ENCODE data around the gene MYO1H.
"Not testable (repeated sequence)": the region's sequence is repeated elsewhere in the genome, so short reads cannot be mapped to it uniquely, and the experiment has no call there.

The MYO1H gene

DNA sequence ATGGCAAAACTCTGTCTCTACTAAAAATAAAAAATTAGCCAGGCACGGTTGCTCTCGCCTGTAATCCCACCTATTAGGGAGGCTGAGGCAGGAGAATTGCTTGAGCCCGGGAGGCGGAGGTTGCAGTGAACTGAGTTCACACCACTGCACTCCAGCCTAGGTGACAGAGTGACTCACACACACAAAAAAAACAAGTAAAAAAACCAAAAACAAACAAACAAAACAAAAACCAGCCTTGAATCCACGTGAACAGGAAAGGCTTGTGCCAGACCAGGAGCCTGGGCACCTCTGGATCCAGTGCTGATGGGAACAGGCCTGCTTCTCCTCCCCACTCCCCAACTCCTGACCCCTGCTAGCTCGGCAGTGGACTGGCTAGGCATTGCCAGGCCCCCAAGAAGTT is 42.2 kb upstream of the MYO1H start:
- TF ChIP-seq, protein P1, sequence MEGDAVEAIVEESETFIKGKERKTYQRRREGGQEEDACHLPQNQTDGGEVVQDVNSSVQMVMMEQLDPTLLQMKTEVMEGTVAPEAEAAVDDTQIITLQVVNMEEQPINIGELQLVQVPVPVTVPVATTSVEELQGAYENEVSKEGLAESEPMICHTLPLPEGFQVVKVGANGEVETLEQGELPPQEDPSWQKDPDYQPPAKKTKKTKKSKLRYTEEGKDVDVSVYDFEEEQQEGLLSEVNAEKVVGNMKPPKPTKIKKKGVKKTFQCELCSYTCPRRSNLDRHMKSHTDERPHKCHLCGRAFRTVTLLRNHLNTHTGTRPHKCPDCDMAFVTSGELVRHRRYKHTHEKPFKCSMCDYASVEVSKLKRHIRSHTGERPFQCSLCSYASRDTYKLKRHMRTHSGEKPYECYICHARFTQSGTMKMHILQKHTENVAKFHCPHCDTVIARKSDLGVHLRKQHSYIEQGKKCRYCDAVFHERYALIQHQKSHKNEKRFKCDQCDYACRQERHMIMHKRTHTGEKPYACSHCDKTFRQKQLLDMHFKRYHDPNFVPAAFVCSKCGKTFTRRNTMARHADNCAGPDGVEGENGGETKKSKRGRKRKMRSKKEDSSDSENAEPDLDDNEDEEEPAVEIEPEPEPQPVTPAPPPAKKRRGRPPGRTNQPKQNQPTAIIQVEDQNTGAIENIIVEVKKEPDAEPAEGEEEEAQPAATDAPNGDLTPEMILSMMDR (IDR thresholded peaks at IDR 0.05; ENCODE audit: low read depth, low read length) = no peak
- no peak overlapping the region for H3K4me3 ChIP-seq (replicated peaks in 1 of 2; ENCODE audit: low read depth in 2 of 2, low read length in 2 of 2)
- DNase-seq (ENCODE audit: low read depth in 2 of 2) = no peak

DNA sequence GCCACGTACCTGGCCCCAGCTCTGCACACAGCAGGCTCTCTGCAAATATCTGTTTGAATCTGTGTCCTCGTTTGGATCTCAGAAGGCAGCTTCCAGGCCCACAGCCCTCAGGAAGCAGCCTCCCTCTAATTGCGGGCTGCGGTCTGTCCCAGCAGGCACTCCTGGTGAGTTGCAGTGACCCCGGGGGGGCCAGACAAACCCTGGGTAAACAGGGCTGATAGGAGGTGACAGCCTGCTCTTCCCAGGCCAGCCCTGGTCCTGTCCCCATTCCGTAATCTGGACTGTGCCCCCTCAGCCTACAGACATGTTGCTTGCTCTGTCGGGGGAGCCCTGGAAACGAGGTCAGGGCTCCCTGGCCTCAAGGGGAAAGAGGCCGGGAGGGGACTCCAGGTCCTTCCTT is 40.6 kb upstream of the MYO1H start:
- H3K4me3 ChIP-seq (replicated peaks in 1 of 2; ENCODE audit: low read depth in 2 of 2, low read length in 2 of 2) = no peak overlapping the region
- no peak for DNase-seq (ENCODE audit: low read depth in 2 of 2)
- TF ChIP-seq, protein P1 (IDR thresholded peaks at IDR 0.05; ENCODE audit: low read depth, low read length) = no peak

DNA sequence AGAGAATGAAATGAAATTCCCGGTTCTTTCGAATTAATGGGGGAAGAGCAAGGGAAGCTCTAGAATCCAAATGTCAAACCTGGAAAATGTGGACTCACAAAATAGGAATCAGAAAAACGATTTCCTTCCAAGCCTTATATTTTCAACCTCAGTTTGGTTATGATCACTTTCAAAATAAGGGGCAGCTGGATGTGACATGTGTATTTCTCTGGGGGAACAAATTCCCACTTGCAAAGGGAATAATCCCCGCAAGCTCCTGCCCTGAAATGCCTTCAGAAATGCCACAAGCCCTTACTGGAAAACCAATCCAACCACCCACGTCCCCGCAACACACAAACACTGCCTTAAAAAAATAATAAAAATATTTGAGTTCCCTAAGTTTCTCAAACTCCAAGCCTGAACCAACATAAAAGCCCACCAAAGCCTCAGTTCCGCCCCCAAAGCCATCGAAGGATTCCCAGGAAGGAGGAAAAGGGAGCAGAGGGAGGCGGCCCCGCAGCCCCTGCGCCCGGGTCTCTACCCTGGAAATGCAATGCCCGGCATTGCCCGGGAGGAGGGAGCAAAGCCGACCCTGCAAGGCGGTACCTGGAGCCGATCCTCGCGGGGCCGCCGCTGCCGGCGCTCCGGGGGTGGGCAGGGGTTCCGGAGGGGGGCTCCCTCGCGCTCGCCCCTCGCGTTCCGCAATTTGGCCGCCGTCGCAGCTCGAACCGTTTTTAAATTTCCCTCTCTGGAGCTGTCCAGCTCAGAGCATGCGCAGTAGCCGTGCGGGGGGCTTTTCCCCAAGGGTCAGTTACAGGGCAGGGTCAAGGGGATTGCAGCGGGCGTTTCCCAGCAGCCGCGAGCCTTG is 38.9 kb upstream of the MYO1H start, which contains the start of gene FOXN4:
TSS of gene FOXN4 (minus strand) at position 751 of the 847 bp plus-strand sequence. CDS start 963 bp downstream, outside the sequence.
- TF ChIP-seq, protein P1 (IDR thresholded peaks at IDR 0.05; ENCODE audit: low read depth, low read length) = no peak
- peak within 1 kb of the TSS in 1 of 2 donors; percentile 17 for H3K4me3 ChIP-seq (replicated peaks in 1 of 2; ENCODE audit: low read depth in 2 of 2, low read length in 2 of 2)
- no peak for DNase-seq (ENCODE audit: low read depth in 2 of 2)

DNA sequence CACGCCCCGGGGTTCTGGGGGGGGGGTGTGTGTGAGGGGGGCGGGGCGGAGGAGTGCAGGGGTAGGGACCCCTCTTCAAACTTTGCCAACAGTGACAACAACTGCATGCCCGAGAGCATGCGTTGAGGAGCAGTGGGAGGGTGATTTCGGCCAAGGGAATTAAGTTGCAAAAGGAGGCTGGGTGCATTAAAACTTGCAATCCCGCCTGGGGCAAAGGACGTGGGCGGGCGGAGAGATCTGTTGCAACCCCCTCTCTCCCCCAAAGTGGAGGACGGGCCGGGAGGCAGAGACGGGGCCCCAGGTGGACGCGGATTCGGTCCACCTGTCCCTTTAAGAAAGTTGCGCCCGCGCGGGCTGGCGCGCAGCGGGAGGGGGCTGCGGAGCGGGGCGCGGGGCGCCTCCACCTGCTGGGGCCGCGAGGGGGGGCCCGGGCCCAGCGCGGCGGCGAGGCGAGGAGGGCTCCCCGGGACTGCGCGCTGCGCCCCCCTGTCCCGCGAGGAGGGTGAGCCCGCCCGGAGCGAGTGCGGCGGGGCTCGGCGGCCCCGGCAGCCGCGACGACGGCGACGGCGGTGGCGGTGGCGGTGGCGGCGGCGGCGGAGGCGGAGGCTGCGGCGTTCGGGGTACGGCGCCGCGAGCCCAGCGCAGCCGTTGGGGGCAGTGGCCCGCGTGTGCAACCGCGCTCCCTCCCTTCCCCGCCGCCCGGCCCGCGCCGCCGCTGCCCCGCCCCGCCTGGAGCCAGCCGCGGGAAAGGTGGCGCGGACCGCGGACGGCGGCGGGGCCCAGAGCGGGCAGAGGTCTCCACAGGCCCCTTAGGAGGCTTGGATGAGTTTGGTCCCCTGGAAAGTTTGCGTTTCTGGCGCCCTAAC is 38.1 kb upstream of the MYO1H start:
- TF ChIP-seq, protein P1 (IDR thresholded peaks at IDR 0.05; ENCODE audit: low read depth, low read length) = no peak
- H3K4me3 ChIP-seq (replicated peaks in 1 of 2; ENCODE audit: low read depth in 2 of 2, low read length in 2 of 2) = peak overlapping the region in 1 of 2 donors; percentile 17
- DNase-seq (ENCODE audit: low read depth in 2 of 2) = no peak

DNA sequence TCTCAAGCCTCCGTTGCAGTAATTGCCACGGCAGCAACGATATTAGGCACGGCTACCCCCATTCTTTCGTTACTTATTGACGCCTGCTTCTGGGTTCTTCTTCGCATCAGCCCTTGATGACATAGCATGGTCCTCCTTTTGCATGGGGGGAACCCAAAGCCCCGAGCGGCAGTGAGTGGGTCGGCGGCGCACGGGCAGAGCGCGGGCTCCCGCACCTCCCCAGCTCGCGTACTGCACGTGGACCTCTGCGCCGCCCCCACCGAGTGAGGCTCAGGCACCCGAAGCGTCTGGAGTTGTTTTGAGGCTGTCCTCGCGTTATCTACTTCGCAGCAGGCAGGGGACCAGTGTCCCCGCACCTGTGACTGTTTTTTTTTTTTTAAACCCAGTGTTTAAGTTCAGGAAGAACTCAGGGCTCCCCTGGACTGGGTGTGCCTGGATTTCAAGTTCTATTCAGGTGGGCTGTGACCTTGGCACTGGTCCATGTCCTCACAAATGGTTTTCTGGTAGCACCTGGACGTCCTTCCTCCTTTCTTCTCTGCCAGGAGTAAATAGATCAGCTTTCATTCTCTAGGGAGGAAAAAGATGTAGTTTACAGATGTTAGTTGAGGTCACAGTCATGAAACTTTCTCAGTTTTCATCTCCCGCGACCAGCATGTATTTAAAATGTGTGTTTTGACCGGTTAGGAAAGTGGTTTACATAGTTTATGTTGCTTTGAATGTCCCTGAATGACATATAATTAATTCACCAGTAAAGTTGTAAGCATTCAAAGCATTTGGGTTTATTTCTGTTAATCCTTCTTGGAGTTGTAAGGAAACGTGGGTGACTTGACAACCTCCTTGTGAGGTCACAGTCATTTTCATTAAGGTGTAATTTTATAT is 37.2 kb upstream of the MYO1H start:
- TF ChIP-seq, protein P1 (IDR thresholded peaks at IDR 0.05; ENCODE audit: low read depth, low read length) = no peak
- no peak for DNase-seq (ENCODE audit: low read depth in 2 of 2)
- peak overlapping the region in 1 of 2 donors; percentile 17 for H3K4me3 ChIP-seq (replicated peaks in 1 of 2; ENCODE audit: low read depth in 2 of 2, low read length in 2 of 2)

DNA sequence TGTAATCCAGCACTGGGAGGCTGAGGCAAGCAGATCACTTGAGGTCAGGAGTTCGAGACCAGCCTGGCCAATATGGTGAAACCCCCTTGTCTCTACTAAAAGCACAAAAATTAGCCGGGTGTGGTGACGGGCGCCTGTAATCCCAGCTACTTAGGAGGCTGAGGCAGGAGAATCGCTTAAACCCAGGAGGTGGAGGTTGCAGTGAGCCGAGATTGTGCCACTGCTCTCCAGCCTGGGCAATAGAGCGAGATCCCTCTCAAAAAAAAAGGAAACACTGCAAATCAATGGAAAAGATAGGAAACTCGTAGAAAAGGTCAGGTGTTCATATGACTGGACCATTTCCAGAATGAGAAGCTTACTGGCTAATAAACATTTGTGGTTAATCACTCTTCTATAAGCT is 26.4 kb upstream of the MYO1H start:
- not testable (repeated sequence) for DNase-seq (ENCODE audit: low read depth in 2 of 2); H3K4me3 ChIP-seq (replicated peaks in 1 of 2; ENCODE audit: low read depth in 2 of 2, low read length in 2 of 2)

Data from cardiac fibroblast (primary cell).